HFF-Myc (cell line): ENCODE data around the gene SYTL3.

ENCODE experiments used
- DNase-seq: peaks from one replicate; pipeline ENCODE4 v3.0.0-alpha.2; 2011; ENCODE audit warnings: low read depth; ENCODE audit errors: extremely low read depth
- H3K4me3 ChIP-seq: replicated peaks from 2 replicates; pipeline ENCODE4 v1.5.1; 2011; ENCODE audit warnings: low read depth, mild to moderate bottlenecking, control low read depth, low read length
- TF ChIP-seq, protein P1 (sequence below): IDR thresholded peaks from 2 replicates; pipeline ENCODE4 v1.5.1; 2012; ENCODE audit warnings: mild to moderate bottlenecking, low read depth, low read length, control low read depth; ENCODE audit errors: missing control alignments

The SYTL3 gene

DNA sequence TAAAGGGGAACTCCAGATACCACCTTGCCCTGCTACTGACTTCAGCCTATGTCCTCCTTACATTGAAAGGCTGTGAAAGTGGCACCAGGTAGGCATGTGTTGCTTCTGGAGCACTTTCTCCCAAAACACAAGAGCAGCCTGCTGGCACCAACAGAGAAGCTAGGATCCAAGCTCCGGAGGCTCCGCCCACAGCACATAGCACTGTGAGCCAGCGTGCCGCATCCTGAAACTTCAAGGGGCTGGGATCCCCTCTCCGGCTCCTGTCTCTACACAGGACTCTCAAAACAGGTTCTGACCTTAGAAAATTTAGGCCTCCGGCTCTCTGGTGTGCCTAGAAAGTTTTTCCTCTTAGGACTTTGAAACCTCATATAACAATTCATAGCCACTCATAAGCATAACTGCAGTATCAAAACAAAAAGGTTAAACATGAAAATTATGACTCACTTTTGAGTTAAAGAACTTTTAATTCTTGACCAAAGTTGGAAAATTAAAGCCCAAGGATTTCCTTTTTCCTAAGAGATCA, 128.2 kb downstream of the SYTL3 start:
- no peak overlapping the region for H3K4me3 ChIP-seq
- DNase-seq = no peak
- TF ChIP-seq, protein P1, sequence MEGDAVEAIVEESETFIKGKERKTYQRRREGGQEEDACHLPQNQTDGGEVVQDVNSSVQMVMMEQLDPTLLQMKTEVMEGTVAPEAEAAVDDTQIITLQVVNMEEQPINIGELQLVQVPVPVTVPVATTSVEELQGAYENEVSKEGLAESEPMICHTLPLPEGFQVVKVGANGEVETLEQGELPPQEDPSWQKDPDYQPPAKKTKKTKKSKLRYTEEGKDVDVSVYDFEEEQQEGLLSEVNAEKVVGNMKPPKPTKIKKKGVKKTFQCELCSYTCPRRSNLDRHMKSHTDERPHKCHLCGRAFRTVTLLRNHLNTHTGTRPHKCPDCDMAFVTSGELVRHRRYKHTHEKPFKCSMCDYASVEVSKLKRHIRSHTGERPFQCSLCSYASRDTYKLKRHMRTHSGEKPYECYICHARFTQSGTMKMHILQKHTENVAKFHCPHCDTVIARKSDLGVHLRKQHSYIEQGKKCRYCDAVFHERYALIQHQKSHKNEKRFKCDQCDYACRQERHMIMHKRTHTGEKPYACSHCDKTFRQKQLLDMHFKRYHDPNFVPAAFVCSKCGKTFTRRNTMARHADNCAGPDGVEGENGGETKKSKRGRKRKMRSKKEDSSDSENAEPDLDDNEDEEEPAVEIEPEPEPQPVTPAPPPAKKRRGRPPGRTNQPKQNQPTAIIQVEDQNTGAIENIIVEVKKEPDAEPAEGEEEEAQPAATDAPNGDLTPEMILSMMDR = no peak

- H3K4me3 ChIP-seq = no peak overlapping the region
- TF ChIP-seq, protein P1 = no peak
- DNase-seq = no peak
Measured at GRCh38 chr6:158780246-158780884, 130.5 kb downstream of the SYTL3 start.

DNA sequence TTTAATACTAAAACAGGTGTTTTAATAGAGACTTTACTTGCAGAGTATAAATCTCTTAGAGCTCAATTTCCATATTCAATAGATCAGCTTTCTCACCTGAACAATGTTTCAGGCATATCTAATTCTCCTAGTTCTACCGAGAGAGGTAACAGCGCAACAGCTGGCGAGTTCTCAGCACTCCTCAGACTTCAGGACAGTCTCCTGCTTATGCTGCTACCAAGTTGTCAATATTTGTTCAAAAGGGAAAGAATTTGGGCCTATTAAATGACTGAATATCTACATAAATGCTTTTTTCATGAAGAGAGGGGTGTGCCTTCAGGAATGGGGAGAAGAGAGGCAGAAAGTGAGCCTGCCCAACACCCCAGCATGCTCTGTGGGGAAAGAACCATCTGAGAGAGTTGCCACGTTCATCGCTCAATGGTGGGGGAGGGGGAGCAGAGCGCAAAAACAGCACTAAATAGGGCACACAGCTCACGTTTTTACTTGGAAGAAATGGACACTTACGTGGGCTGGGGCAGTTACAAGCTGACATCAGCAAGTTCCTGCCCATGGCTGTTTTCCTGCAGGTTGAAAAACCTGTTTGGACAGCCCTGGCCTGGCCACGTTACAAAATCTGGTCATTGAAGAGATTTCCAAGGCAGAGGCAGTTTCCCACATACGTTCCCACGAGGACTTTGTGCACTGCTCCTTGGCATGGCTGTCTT, 131.3 kb downstream of the SYTL3 start:
- no peak overlapping the region for H3K4me3 ChIP-seq
- no peak for DNase-seq

GRCh38 chr6:158781692-158782373, 132.0 kb downstream of the SYTL3 start:
- TF ChIP-seq, protein P1 = no peak
- H3K4me3 ChIP-seq = no peak overlapping the region
- DNase-seq = no peak

More for the DNA sequence above, 131.3 kb downstream of the SYTL3 start:
- TF ChIP-seq, protein P1 = no peak

GRCh38 chr6:158782432-158783166, 132.7 kb downstream of the SYTL3 start:
- no peak for DNase-seq
- H3K4me3 ChIP-seq = no peak overlapping the region
- TF ChIP-seq, protein P1 = no peak

- TF ChIP-seq, protein P1 = no peak
- H3K4me3 ChIP-seq = no peak overlapping the region
- DNase-seq = no peak
Measured at GRCh38 chr6:158783167-158783450, 133.3 kb downstream of the SYTL3 start.
